ENCODE data around the gene GMPPA. TPM values are rescaled to one million over a fixed set of nuclear protein-coding genes. Genes with fewer than 3 reads are reported as not detected.

Gene GMPPA
- polyA plus RNA-seq, 1 experiment, result 171 TPM

DNA sequence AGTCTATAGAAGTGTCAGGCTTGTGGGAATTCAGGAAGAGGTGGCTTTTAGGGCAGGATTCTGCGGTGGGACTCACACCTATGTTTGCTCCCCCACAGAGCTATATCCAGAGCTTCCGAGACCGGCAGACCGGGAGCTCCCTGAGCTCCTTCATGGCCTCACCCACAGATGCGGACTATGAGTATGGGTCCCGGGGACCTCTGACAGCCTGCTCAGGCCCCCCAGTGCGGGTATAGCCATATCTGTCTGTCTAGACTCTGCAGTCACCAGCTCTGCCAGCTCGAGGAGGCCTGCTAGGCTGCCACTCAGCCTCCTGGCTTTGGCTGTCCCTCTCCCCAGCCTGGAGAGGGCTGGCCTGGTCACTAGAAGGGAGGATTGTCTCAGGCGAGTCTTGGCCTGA is 50.9 kb downstream of the GMPPA start:
- ChIA-PET POLR2A (no interaction called here), CTCF (interaction anchor here (4.2 kb wide), 1 partner anchor 11 kb away, joined by 29 read pairs; no protein-coding TSS in a partner anchor)
- no peaks in the 10 kb centered on the region; the same call in 1 of the 2 replicates for H3K36me3 ChIP-seq (ENCODE audit: control insufficient read depth, insufficient read depth, low read length)

GRCh38 chr2:219551441-219552381 is 53.0 kb downstream of the GMPPA start:
- CTCF ChIA-PET, result interaction anchor here (1.1 to 4.2 kb wide), 7 partner anchors 9 to 139 kb away, joined by 3 to 29 read pairs (median 4); no protein-coding TSS in a partner anchor
- POLR2A ChIA-PET, result interaction anchor here (0.6 kb wide), 2 partner anchors 325 to 1486 kb away, joined by 3 to 6 read pairs; no protein-coding TSS in a partner anchor
- H3K4me3 ChIP-seq (ENCODE audit: low read depth, low read length), result peak overlapping the region; percentile 78
- H3K27me3 ChIP-seq (ENCODE audit: control insufficient read depth, insufficient read depth, low read length), result no peaks in the 10 kb centered on the region
- H3K36me3 ChIP-seq (ENCODE audit: control insufficient read depth, insufficient read depth, low read length), result peaks cover 1% of the 10 kb centered on the region; the same call in 1 of the 2 replicates
- peak; percentile 3; the same call in 1 of the 2 replicates for TF ChIP-seq CTCF (IDR thresholded peaks at IDR 0.05; ENCODE audit: insufficient read depth, low read depth, low read length)
- DNase-seq (ENCODE audit: low read depth), result no peak

More for the DNA sequence above, 50.9 kb downstream of the GMPPA start:
- no peak for DNase-seq (ENCODE audit: low read depth)
- Histone ChIP-seq H3K27me3 (ENCODE audit: control insufficient read depth, insufficient read depth, low read length) (no peaks in the 10 kb centered on the region), H3K4me3 (ENCODE audit: low read depth, low read length) (no peak overlapping the region)
- no peak for TF ChIP-seq CTCF (IDR thresholded peaks at IDR 0.05; ENCODE audit: insufficient read depth, low read depth, low read length)

DNA sequence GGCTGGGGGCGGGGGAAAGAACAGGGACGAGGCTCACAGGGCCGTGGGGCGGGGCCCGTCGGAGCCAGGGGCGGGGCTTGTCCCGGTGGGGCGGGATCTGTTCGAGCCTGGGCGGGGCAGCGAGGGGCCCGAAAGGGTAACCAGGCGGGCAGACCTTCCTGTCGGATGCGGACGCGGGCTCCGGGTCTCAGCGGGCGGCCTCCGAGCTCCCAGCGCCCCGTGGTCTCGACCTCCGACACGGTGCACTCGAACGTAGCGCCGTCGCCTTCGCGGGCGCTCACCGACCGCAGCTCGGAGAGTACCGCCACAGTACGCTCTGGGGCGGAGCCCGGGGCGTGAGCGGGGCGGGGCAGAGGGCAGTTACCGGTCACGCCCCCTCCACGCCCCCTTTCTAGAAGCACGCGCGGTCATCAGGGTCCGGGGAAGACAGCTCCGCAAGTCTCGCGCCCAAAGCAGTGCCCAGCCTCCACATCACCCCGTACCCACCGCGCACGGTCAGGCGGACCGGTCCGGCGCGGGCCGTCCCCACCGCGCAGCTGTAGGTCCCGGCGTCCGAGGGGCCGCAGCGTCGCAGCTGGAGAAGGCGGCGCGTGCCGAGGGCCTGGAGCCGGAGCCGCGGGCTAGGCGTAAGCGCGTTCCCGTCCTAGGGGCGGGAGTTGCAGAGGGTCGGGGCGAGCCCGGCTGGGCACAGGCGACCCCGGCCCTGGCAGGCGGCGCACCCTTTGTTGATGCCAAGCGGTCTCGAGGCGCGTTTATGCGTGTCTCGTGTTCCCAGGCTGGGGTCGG is 53.9 kb downstream of the GMPPA start:
- CTCF ChIA-PET, result interaction anchor here (0.9 to 4.2 kb wide), 6 partner anchors 8 to 138 kb away, joined by 3 to 29 read pairs (median 4); partner anchors contain the start of gene TMEM198
- H3K4me3 ChIP-seq (ENCODE audit: low read depth, low read length), result peak overlapping the region; percentile 78
- no peak for DNase-seq (ENCODE audit: low read depth)
- H3K36me3 ChIP-seq (ENCODE audit: control insufficient read depth, insufficient read depth, low read length), result peaks cover 1% of the 10 kb centered on the region; the same call in 1 of the 2 replicates
- POLR2A ChIA-PET, result interaction anchor here (0.6 kb wide), 1 partner anchor 1485 kb away, joined by 3 read pairs; no protein-coding TSS in a partner anchor
- TF ChIP-seq CTCF (IDR thresholded peaks at IDR 0.05; ENCODE audit: insufficient read depth, low read depth, low read length), result no peak
- H3K27me3 ChIP-seq (ENCODE audit: control insufficient read depth, insufficient read depth, low read length), result no peaks in the 10 kb centered on the region

GRCh38 chr2:219553168-219553417 is 54.4 kb downstream of the GMPPA start:
- Histone ChIP-seq H3K4me3 (ENCODE audit: low read depth, low read length) (peak overlapping the region; percentile 78), H3K27me3 (ENCODE audit: control insufficient read depth, insufficient read depth, low read length) (no peaks in the 10 kb centered on the region), H3K36me3 (ENCODE audit: control insufficient read depth, insufficient read depth, low read length) (peaks cover 1% of the 10 kb centered on the region; the same call in 1 of the 2 replicates)
- POLR2A ChIA-PET, result no interaction called here
- CTCF ChIA-PET, result interaction anchor here (0.9 to 2.3 kb wide), 4 partner anchors 9 to 137 kb away, joined by 3 to 5 read pairs (median 4); partner anchors contain the start of gene TMEM198
- no peak for DNase-seq (ENCODE audit: low read depth)
- TF ChIP-seq CTCF (IDR thresholded peaks at IDR 0.05; ENCODE audit: insufficient read depth, low read depth, low read length), result no peak
